RKO (cell line): ENCODE data around the gene IFI30.
A peak's percentile ranks its signal among the peaks of the same experiment; 100 is the strongest.
"Not testable (repeated sequence)": the region's sequence is repeated elsewhere in the genome, so short reads cannot be mapped to it uniquely, and the experiment has no call there.

Experiments
- DNase-seq: peaks from one replicate; pipeline ENCODE4 v3.0.0-alpha.2; 2016; ENCODE audit warnings: low spot score

Gene IFI30

GRCh38 chr19:18203408-18203862 is 29.8 kb downstream of the IFI30 start:
- no peak for DNase-seq

GRCh38 chr19:18203863-18204393 is 30.3 kb downstream of the IFI30 start, which contains the start of gene RAB3A:
Gene RAB3A, minus strand, starts transcription at chr19:18204042. Its CDS starts 1,302 bp downstream, at chr19:18202740.
- peak; percentile 100 for DNase-seq

- no peak for DNase-seq
These were observed 31.0 kb downstream of the IFI30 start for GRCh38 chr19:18204394-18205199.

- DNase-seq, result peak; percentile 72
These were observed 31.7 kb downstream of the IFI30 start for GRCh38 chr19:18205200-18205892.

- DNase-seq, result no peak
These were observed 32.4 kb downstream of the IFI30 start for GRCh38 chr19:18206018-18206417.

GRCh38 chr19:18208098-18208951 is 34.7 kb downstream of the IFI30 start:
- DNase-seq, result no peak

- not testable (repeated sequence) for DNase-seq
These were observed 36.3 kb downstream of the IFI30 start for GRCh38 chr19:18209912-18210311.

- DNase-seq, result no peak
These were observed 38.1 kb downstream of the IFI30 start for GRCh38 chr19:18211683-18212082.

- peak; percentile 73 for DNase-seq
These were observed 41.3 kb downstream of the IFI30 start for GRCh38 chr19:18214779-18215433.

- DNase-seq, result no peak
These were observed 43.2 kb downstream of the IFI30 start for GRCh38 chr19:18216789-18217188.

- no peak for DNase-seq
These were observed 44.5 kb downstream of the IFI30 start for GRCh38 chr19:18218159-18218558.

GRCh38 chr19:18218600-18218999 is 45.0 kb downstream of the IFI30 start:
- no peak for DNase-seq

- DNase-seq, result no peak
These were observed 46.5 kb downstream of the IFI30 start for GRCh38 chr19:18219911-18220631.

- DNase-seq, result no peak
These were observed 47.1 kb downstream of the IFI30 start for GRCh38 chr19:18220632-18221275.

GRCh38 chr19:18221815-18222725 is 48.5 kb downstream of the IFI30 start:
- no peak for DNase-seq

GRCh38 chr19:18223860-18224524 is 50.4 kb downstream of the IFI30 start:
- peak; percentile 55 for DNase-seq

- peak; percentile 99 for DNase-seq
These were observed 51.1 kb downstream of the IFI30 start for GRCh38 chr19:18224525-18225354.

GRCh38 chr19:18225355-18225701 is 51.7 kb downstream of the IFI30 start:
- DNase-seq, result no peak
